ENCODE data around the gene ZNF547. TPM values are rescaled to one million over a fixed set of nuclear protein-coding genes. Genes with fewer than 3 reads are reported as not detected.

ZNF547 gene
- total RNA-seq = 5.3 and 5.4 TPM in 2 replicates

GRCh38 chr19:57362997-57363687, at the start of gene ZNF547, which contains the start of gene TRAPPC2B:
TSS of gene ZNF547 (plus strand) at chr19:57363551. CDS start at chr19:57368556, 5,005 bp downstream.
TSS of gene TRAPPC2B (plus strand) at chr19:57363551. CDS start at chr19:57364834, 1,283 bp downstream.

DNA sequence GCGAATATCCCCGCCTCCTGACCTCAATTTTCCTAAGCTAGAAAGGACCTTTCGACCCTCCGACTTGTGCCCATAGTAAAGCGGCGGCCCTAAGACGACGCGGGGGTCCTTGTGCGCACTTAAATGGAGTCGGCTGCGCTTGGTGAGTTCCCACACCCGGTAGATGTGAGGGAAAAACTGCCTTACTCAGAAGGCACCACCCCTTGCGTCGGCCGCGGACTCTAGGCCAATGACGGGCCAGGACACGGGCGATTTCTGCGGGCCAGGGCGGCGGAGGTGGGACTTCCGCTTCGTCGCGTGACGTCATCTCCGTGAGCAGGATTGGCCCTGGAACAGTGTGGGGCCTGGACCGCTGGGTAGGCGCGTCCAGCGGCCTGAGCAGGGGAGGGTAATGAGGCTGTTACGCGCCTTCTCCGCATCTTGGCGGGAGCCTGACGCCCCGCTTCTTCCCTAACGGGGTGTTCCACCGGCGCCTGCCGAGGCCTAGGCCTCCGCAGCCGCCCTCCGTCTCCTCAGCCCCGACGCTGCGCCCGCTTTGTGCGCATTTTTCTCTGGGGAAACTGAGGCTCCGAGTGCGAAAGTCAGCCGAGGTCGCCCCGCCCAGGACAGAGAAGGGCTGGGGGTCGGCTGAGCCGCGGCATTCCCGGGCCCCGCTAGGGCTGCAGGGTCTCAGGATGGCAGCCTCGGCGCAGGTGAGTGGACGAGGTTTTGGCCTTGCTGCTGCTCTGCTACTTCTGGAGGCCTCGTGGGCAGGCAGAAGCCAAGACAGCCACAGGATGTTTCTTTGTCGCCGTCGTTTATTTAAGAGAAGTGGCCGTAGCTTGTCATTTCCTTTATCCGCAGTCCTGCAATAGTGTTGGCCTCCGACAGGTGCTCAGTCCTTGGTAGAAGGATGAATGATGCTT, 42.9 kb upstream of the ZNF547 start, which contains the start of gene ZNF543:
ZNF543 (plus strand) TSS at position 293 of the 905 bp plus-strand sequence; CDS start at position 675, 382 bp downstream.

DNA sequence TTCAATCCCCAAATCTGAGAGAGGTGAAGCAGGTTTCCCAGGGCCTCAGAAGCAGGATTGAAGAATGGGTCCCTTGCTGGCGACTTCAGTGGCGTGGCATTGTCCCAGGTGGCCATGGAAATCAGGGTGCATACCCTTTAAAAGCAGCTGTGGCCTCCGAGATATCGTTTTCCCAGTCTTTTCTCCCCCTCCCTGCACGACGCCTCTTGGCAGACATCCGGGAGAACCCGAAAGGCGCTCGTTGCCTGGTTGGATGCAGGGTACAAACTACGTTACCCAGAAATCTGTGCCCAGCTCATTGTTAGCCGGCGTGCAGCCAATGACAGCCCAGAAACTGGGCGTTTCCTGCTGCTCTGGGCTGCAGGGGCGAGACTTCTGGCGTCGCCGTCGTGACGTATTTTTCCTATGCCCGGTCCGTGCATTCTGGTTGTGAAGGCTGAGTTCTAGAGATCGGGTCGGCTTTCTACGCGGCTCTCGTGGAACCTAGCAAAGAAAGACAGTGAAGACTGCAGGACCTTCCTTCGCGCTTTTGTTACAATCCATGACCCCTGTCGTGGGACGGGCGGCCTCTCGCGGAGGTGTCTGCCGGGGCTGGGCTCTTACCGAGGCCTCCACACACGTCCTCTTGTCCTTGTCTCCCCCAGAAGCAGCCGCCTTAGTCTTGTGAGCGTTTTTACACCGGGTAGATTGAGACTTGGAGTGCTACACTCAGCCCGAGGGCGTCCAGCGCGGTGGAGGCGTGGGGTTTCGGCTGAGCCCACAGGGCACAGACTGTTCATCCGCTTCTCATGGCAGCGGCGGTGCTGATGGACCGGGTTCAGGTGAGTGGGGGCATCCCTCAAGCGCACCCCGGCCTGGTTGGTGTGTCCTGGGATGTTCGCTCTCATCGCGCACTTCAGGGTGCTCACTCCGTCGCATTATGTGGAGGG, 12.2 kb upstream of the ZNF547 start, which contains the start of gene ZNF304:
ZNF304 (plus strand) TSS at position 395 of the 929 bp plus-strand sequence; CDS start at position 789, 394 bp downstream.

DNA sequence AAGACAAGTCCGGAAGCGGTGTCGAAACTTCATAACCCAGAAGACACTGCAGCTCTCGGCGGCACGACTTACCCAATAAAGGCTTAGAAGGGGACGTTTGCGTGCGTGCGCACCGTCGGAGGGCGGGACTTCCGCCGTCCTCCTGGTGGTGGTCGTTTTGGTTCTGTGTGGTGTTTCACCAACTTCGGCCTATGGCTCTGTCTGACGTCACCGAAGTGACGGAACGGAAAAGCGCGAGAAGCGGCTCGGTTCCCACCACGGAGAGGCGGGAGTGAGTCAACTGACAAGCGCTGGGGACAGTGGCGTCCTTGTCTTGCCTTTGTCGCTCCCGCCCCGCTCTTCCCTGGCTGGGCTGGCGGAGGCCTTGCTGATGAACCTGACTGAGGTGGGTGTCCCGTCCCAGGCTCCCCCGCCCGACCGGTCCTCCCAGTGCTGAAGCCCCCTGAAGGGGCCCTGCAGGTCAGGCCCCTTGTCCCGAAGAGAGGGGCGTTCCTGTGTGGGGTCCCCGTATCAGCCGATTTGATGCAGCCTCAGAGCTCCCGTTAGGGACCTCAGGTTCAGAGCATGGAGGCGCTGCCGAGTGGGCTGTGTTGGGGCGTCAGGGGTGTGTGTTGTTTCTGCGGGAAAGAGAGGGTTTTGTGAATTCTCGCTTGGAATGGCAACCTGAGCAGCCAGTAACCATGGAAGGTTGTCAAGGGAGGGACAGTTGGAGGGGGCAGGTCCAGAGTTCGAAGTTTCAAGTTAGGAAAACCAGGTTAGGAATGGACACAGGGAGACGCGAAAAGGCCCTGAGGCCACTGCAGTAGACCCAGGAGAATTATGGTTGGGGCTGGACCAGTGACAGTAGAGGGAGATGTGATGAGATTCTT, 26.6 kb downstream of the ZNF547 start, which contains the start of gene ZNF548:
ZNF548 (plus strand) TSS at position 125 of the 869 bp plus-strand sequence; CDS start at position 371, 246 bp downstream.

DNA sequence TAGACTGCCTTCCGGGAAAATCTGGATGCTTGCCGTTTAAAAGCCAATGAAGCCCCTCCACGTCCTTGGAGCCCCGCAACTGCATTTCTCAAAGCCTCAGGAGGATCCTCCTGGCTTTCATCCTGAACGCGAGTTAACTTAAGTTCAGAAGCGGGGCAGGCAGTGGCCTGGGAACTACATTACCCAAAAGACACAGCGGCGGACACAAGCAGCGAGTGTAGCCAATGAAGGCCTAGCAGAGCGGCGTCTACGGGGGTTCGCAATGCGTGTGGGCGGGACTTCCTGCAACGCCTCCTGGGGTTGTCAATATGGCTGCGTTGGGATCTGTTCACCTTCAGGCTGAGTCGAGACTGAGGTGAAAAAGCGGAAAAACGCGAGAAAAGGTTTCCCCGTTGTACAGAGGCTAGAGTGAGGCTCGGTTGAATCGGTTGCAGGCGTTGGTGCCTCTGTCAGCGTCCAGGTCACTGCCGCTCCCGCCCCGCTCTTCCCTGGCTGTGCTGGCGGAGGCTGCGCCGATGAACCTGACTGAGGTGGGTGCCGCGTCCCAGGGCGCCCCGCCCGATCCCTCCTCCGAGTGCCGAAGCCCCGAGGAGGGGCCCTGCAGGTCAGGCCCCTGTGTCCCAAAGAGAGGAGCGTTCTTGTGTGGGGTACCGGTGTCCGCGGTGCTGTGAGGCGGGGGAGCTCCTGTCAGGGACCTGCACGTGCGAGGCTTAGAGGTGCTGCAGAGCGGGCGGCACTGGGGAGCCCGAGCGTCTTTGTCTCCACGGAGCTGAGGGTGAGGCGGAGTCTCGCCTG, 47.7 kb downstream of the ZNF547 start, which contains the start of gene ZNF17:
ZNF17 (plus strand) TSS at position 285 of the 795 bp plus-strand sequence. CDS start 2,455 bp downstream, outside the sequence.

Other genes with a start within 250 kb of the ZNF547 start
- gene USP29, start 243.6 kb upstream of the ZNF547 start, total RNA-seq = not detected in 2 replicates
- not detected in 2 replicates for gene ZIM3, start 218.3 kb upstream of the ZNF547 start, total RNA-seq
- not detected in 2 replicates for gene DUXA, start 196.1 kb upstream of the ZNF547 start, total RNA-seq
- gene ZNF264, start 172.1 kb upstream of the ZNF547 start, total RNA-seq = 35.6 and 51.0 TPM in 2 replicates
- 0.46 and 1.2 TPM in 2 replicates for gene AURKC, start 132.5 kb upstream of the ZNF547 start, total RNA-seq
- 44.6 and 50.5 TPM in 2 replicates for gene ZNF805, start 122.9 kb upstream of the ZNF547 start, total RNA-seq
- gene ZNF460, start 83.1 kb upstream of the ZNF547 start, total RNA-seq = 119 and 124 TPM in 2 replicates
- 9.5 and 10.1 TPM in 2 replicates for gene ZNF543, start 43.1 kb upstream of the ZNF547 start, total RNA-seq
- 8.6 and 8.9 TPM in 2 replicates for gene ZNF304, start 12.3 kb upstream of the ZNF547 start, total RNA-seq
- gene TRAPPC2B, start within 50 bp of the ZNF547 start, total RNA-seq = 10.0 and 12.2 TPM in 2 replicates
- gene ZNF548, start 26.3 kb downstream of the ZNF547 start, total RNA-seq = 16.6 and 25.2 TPM in 2 replicates
- gene ZNF17, start 47.6 kb downstream of the ZNF547 start, total RNA-seq = 9.8 and 18.7 TPM in 2 replicates
- gene ZNF749, start 71.8 kb downstream of the ZNF547 start, total RNA-seq = 9.2 and 10.6 TPM in 2 replicates
- 0.30 and 1.0 TPM in 2 replicates for gene VN1R1, start 93.6 kb downstream of the ZNF547 start, total RNA-seq
- gene ZNF772, start 114.0 kb downstream of the ZNF547 start, total RNA-seq = 15.7 and 17.4 TPM in 2 replicates
- 10.9 and 21.7 TPM in 2 replicates for gene ZNF419, start 124.2 kb downstream of the ZNF547 start, total RNA-seq
- 25.4 and 28.5 TPM in 2 replicates for gene ZNF773, start 136.4 kb downstream of the ZNF547 start, total RNA-seq
- 5.3 and 6.2 TPM in 2 replicates for gene ZNF549, start 163.8 kb downstream of the ZNF547 start, total RNA-seq
- 9.2 and 10.7 TPM in 2 replicates for gene ZNF550, start 196.3 kb downstream of the ZNF547 start, total RNA-seq
- gene ZNF416, start 215.4 kb downstream of the ZNF547 start, total RNA-seq = 3.9 and 4.9 TPM in 2 replicates
- gene ZIK1, start 220.6 kb downstream of the ZNF547 start, total RNA-seq = 3.9 and 6.2 TPM in 2 replicates
- gene ZNF530, start 236.3 kb downstream of the ZNF547 start, total RNA-seq = 2.1 and 3.0 TPM in 2 replicates

Data from smooth muscle cell of the umbilical artery (primary cell).